Measurements from ENCODE around the gene LDB1. TPM values are rescaled to one million over a fixed set of nuclear protein-coding genes. Genes with fewer than 3 reads are reported as not detected.

LDB1 gene
- total and polyA plus RNA-seq, 10 of the 15 experiments (the other 5 are each of a cell fraction or from before 2014, with no cell fraction given), result 1.7 to 71.5 (median 36.9) TPM

DNA sequence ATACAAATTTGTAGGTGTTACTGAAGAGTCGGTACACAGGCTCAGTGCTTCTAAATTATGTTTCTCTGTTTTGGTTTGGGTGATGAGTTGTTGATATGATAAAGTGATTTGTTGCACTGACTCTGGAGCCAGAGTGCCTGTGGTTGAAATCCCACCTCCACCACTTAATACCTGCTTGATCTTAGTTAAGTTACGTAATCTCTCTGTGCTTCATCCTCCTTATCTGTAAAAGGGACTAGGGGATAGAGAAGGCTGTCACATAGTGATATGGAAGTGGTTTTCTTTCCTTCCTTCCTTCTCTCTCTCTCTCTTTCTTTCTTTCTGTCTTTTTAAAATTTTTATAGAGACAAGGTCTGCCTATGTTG lies 55.7 kb downstream of the LDB1 start (continued):
- TF ChIP-seq E2F4 (IDR thresholded peaks at IDR 0.05; ENCODE audit: low read depth, low read length) (no peak), NBN (IDR thresholded peaks at IDR 0.05) (no peak), SMAD1 (IDR thresholded peaks at IDR 0.05; ENCODE audit: low read depth, partially characterized antibody) (no peak), TCF7 (IDR thresholded peaks at IDR 0.05; ENCODE audit: borderline replicate concordance) (no peak), EED (IDR thresholded peaks at IDR 0.05; ENCODE audit: low read depth) (no peak)

DNA sequence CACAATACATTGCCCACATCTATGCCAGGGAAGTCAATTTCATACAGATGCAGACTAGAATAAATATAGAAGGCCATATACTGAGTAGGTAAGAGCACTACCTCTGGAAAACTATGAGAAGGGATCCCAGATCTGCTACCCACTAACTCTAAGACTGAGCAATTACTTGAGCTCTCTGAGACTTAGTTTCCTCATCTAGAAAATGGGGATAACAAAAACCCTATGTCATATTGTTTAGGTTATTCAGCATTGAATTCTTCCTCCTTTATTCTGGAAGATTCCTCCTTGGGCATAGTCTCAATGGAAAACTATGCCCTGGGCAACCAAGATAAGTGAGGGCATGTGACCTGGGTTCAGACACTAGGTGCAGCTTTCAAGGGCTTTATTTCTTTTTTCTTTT lies 60.2 kb downstream of the LDB1 start:
- Histone ChIP-seq H3K79me2 (ENCODE audit: control insufficient read depth, insufficient read depth, low read length) (peaks cover 12% of the 10 kb centered on the region), H3K27ac (ENCODE audit: control insufficient read depth, insufficient read depth) (no peak overlapping the region), H3K36me3 (ENCODE audit: control insufficient read depth in 2 of 2, insufficient read depth in 2 of 2, low read length in 1 of 2) (no peaks in the 10 kb centered on the region), H4K20me1 (ENCODE audit: control insufficient read depth, insufficient read depth) (no peaks in the 10 kb centered on the region), H3K4me1 (ENCODE audit: control insufficient read depth, insufficient read depth, low read length) (no peaks in the 10 kb centered on the region; the same call in 1 of the 2 replicates), H3K4me3 (no peak overlapping the region), H3K9me3 (replicated peaks; ENCODE audit: control insufficient read depth, insufficient read depth, low read length) (no peaks in the 10 kb centered on the region), H3K4me2 (ENCODE audit: control insufficient read depth, insufficient read depth) (no peak overlapping the region), H3K9ac (ENCODE audit: control insufficient read depth, insufficient read depth, low read length) (no peak overlapping the region), H3K27me3 (replicated peaks in 1 of 2; ENCODE audit: control insufficient read depth in 2 of 2, insufficient read depth in 2 of 2, low read length in 1 of 2) (no peaks in the 10 kb centered on the region), H2AFZ (ENCODE audit: control insufficient read depth, low read depth, low read length) (no peak overlapping the region)
- CTCF ChIA-PET, result interaction anchor here (0.7 to 1.7 kb wide), 3 partner anchors 13 to 456 kb away, joined by 3 to 6 read pairs (median 4); no protein-coding TSS in a partner anchor
- DNase-seq (ENCODE audit: low read depth, low spot score), result no peak
- in situ Hi-C loops (cut with MboI) (no loop called here), intact Hi-C loops (cut with micrococcal nuclease; ENCODE audit: unreplicated experiment) (no loop called here)
- no peak for FAIRE-seq
- RAD21 ChIA-PET (ENCODE audit: unreplicated experiment), result no interaction called here
- POLR2A ChIA-PET, result interaction anchor here (0.7 kb wide), 2 partner anchors 213 to 299 kb away, joined by 3 to 7 read pairs; no protein-coding TSS in a partner anchor
- SMC1A ChIA-PET (ENCODE audit: uncharacterized antibody, unreplicated experiment), result interaction anchor here (2.8 kb wide), 1 partner anchor 219 kb away, joined by 8 read pairs; no protein-coding TSS in a partner anchor
- BruUV-seq (replicated peaks), result no TSS peak
- ATAC-seq, result no peak
- TF ChIP-seq, protein P1, sequence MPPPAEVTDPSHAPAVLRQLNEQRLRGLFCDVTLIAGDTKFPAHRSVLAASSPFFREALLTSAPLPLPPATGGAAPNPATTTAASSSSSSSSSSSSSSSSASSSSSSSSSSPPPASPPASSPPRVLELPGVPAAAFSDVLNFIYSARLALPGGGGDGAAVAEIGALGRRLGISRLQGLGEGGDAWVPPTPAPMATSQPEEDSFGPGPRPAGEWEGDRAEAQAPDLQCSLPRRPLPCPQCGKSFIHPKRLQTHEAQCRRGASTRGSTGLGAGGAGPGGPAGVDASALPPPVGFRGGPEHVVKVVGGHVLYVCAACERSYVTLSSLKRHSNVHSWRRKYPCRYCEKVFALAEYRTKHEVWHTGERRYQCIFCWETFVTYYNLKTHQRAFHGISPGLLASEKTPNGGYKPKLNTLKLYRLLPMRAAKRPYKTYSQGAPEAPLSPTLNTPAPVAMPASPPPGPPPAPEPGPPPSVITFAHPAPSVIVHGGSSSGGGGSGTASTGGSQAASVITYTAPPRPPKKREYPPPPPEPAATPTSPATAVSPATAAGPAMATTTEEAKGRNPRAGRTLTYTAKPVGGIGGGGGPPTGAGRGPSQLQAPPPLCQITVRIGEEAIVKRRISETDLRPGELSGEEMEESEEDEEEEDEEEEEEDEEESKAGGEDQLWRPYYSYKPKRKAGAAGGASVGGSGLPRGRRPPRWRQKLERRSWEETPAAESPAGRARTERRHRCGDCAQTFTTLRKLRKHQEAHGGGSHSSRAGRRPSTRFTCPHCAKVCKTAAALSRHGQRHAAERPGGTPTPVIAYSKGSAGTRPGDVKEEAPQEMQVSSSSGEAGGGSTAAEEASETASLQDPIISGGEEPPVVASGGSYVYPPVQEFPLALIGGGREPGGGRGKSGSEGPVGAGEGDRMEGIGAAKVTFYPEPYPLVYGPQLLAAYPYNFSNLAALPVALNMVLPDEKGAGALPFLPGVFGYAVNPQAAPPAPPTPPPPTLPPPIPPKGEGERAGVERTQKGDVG (CRISPR knock-in tag; IDR thresholded peaks at IDR 0.05), result no peak
- TF ChIP-seq, protein P2, sequence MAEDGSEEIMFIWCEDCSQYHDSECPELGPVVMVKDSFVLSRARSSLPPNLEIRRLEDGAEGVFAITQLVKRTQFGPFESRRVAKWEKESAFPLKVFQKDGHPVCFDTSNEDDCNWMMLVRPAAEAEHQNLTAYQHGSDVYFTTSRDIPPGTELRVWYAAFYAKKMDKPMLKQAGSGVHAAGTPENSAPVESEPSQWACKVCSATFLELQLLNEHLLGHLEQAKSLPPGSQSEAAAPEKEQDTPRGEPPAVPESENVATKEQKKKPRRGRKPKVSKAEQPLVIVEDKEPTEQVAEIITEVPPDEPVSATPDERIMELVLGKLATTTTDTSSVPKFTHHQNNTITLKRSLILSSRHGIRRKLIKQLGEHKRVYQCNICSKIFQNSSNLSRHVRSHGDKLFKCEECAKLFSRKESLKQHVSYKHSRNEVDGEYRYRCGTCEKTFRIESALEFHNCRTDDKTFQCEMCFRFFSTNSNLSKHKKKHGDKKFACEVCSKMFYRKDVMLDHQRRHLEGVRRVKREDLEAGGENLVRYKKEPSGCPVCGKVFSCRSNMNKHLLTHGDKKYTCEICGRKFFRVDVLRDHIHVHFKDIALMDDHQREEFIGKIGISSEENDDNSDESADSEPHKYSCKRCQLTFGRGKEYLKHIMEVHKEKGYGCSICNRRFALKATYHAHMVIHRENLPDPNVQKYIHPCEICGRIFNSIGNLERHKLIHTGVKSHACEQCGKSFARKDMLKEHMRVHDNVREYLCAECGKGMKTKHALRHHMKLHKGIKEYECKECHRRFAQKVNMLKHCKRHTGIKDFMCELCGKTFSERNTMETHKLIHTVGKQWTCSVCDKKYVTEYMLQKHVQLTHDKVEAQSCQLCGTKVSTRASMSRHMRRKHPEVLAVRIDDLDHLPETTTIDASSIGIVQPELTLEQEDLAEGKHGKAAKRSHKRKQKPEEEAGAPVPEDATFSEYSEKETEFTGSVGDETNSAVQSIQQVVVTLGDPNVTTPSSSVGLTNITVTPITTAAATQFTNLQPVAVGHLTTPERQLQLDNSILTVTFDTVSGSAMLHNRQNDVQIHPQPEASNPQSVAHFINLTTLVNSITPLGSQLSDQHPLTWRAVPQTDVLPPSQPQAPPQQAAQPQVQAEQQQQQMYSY (CRISPR knock-in tag; IDR thresholded peaks at IDR 0.05), result no peak
- no peak for TF ChIP-seq CREM (IDR thresholded peaks at IDR 0.05; ENCODE audit: low read depth)
- no peak for TF ChIP-seq SMAD1 (IDR thresholded peaks at IDR 0.05; ENCODE audit: low read depth, partially characterized antibody)
- no peak for TF ChIP-seq ZNF384 (IDR thresholded peaks at IDR 0.05; ENCODE audit: borderline replicate concordance, low read depth, low read length)
- TF ChIP-seq TAF1 (IDR thresholded peaks at IDR 0.05; ENCODE audit: borderline replicate concordance, low read depth, low read length), result no peak
- TF ChIP-seq FOXK2 (IDR thresholded peaks at IDR 0.05), result no peak
- no peak for TF ChIP-seq NFIC (IDR thresholded peaks at IDR 0.05; ENCODE audit: low read depth, low read length)
- no peak for TF ChIP-seq RBBP5 (conservative IDR thresholded peaks at IDR 0.05)
- TF ChIP-seq MLLT1 (IDR thresholded peaks at IDR 0.05), result no peak
- TF ChIP-seq MAX (IDR thresholded peaks at IDR 0.05; ENCODE audit: low read depth, low read length), result no peak

Data from GM12878 (cell line).